ENCODE measurements around the gene DNAJB7.
"Not testable (repeated sequence)": the region's sequence is repeated elsewhere in the genome, so short reads cannot be mapped to it uniquely, and the experiment has no call there.

DNAJB7 gene

GRCh38 chr22:40838486-40838885 is 23.4 kb downstream of the DNAJB7 start:
- no peak for DNase-seq

GRCh38 chr22:40834619-40835018 is 27.3 kb downstream of the DNAJB7 start:
- no peak for DNase-seq

- no peak for DNase-seq
Observed at GRCh38 chr22:40829131-40829530, 32.8 kb downstream of the DNAJB7 start.

GRCh38 chr22:40826984-40827741 is 34.8 kb downstream of the DNAJB7 start:
- DNase-seq = no peak

- DNase-seq = not testable (repeated sequence)
Observed at GRCh38 chr22:40826292-40826691, 35.6 kb downstream of the DNAJB7 start.

- no peak for DNase-seq
Observed at GRCh38 chr22:40823426-40823825, 38.5 kb downstream of the DNAJB7 start.

GRCh38 chr22:40819599-40820140 is 42.2 kb downstream of the DNAJB7 start:
- no peak for DNase-seq

- DNase-seq = peak; percentile 73
Observed at GRCh38 chr22:40818747-40819598, 42.9 kb downstream of the DNAJB7 start, which contains the start of gene SLC25A17. Gene SLC25A17, minus strand, starts transcription at chr22:40819346. Its CDS starts 98 bp downstream, at chr22:40819248.

GRCh38 chr22:40818192-40818746 is 43.6 kb downstream of the DNAJB7 start:
- no peak for DNase-seq

- DNase-seq = no peak
Observed at GRCh38 chr22:40817737-40818136, 44.2 kb downstream of the DNAJB7 start.

GRCh38 chr22:40813912-40814315 is 48.0 kb downstream of the DNAJB7 start:
- no peak for DNase-seq
